ENCODE data around the gene LAX1.
A peak's percentile ranks its signal among the peaks of the same experiment; 100 is the strongest.

The LAX1 gene

DNA sequence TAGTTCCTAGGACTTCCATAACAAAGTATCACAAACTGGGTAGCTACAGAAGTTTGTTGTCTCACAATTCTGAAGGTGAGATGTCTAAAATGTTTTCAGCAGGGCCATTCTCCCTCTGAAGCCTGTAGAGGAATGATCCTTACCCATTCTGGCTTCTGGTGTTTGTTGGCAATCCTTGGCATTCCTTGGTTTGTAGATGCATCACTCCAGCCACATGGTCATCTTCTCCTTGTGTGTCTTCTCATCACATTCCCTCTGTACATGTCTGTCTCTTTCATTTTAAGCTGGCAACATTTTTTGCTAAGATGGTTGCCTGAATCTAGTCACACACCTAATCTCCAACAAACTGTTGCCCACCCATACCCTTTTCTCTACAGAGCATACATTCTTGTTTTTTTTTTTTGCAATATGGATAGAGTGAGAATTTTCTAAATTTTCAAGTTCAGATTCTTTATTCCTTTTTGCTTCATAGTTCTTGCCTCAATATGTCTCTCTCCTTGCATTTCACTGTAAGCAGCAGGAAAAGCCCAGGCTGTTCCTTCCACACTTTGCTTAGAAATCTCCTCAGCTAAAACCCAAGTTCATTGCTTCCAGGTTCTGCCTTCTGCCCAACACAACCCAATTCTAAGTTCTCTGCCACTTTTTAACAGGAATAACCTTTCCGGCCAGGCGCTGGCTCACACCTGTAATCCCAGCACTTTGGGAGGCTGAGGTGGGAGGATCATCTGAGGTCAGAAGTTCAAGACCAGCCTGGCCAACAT lies 48.8 kb downstream of the LAX1 start:
- DNase-seq (ENCODE audit: low read depth), result peak; percentile 38

DNA sequence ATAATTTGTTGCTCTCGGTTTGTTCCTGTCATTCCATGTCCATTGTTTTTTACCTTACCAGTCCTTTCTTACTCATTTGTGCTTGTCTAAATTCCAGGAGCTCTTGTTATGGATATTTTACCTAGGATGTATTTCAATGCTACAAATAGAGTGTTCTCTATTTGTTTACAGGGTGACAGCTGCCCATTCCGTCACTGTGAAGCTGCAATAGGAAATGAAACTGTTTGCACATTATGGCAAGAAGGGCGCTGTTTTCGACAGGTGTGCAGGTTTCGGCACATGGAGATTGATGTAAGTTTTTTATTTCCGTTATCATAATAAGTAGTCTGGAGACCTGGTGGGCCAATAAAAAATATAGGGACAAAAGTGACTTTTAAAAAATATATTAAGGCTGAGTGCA lies 53.4 kb downstream of the LAX1 start:
- DNase-seq (ENCODE audit: low read depth), result no peak

DNA sequence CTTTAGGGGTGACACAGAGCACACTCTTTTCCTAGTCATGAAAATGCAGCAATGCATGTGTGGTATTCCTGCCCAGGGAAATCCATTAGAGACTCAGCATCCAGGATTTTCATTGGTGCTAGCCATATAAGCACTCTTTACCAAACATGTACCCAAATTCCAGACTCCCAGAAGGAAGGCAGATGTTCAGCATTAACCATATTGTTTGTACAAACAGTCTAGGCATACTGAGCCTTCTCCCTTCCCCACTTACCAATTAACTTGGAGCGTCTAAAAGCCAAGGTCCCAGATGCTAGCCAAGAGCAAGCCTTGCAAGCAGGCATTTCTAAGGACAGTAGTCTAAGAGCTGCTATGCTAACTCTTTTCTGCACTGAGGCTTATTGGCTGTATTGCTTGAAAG lies 58.3 kb downstream of the LAX1 start:
- DNase-seq (ENCODE audit: low read depth), result peak; percentile 57
